Stimulated activated CD8-positive, alpha-beta memory T cell treated with anti-CD3 and anti-CD28 coated beads, Interleukin-15, amount 100 ng/mL, for 4 hours (primary cell): Measurements from ENCODE around the gene NKX2-3.

Experiments used
- DNase-seq, 2 donors: peaks; one replicate each; pipeline ENCODE4 v3.0.0-alpha.2; 2020; ENCODE audit warnings: low read depth in 2 of 2

Gene NKX2-3

GRCh38 chr10:99526861-99527504, 5.8 kb upstream of the NKX2-3 start:
- no peak for DNase-seq

DNA sequence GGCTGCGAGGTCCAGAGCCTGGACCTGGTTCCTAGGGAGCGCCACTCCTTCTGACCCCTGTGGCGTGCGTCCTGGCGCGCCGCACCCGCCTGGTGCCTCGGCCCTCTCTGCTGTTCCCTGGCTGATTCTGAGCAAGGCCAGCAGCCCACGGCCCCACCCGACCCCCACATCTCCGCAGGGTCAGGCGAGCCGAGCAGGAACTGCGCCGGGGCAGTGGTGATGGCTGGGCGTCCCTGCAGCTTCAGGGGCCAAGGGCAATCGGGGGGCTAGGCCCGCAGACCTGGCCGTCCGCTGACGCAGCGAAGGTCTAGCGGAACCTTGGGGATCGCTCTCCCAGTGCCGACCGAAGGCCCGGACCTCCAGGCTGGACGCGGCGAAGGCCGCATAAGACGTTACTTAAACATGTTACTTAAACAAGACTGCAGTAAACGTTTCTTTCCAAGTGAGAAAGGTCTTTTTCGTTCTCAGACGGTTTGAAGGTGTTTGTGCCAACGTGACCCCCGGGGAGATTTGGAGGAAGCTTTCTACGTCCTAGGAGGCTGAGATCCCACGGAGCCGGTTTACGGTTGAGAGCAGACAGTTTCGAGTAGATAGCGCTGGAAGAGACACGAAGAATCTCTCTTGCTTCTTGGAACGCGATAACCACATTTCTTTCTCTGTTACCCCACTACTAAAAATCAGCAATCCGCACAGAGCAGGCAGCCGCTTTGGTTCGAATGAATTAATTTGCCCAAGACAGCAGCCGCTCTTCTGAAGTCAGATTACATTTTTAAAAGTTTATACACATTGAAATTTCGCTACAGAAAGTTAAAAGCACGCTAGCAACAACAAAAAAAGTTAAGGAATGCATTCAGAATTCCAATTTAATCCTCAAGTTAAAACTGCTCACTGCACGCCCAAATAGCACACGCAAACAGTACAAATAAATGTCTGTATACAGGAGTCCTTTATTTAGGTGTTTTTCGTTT, 4.9 kb upstream of the NKX2-3 start:
- DNase-seq: no peak

DNA sequence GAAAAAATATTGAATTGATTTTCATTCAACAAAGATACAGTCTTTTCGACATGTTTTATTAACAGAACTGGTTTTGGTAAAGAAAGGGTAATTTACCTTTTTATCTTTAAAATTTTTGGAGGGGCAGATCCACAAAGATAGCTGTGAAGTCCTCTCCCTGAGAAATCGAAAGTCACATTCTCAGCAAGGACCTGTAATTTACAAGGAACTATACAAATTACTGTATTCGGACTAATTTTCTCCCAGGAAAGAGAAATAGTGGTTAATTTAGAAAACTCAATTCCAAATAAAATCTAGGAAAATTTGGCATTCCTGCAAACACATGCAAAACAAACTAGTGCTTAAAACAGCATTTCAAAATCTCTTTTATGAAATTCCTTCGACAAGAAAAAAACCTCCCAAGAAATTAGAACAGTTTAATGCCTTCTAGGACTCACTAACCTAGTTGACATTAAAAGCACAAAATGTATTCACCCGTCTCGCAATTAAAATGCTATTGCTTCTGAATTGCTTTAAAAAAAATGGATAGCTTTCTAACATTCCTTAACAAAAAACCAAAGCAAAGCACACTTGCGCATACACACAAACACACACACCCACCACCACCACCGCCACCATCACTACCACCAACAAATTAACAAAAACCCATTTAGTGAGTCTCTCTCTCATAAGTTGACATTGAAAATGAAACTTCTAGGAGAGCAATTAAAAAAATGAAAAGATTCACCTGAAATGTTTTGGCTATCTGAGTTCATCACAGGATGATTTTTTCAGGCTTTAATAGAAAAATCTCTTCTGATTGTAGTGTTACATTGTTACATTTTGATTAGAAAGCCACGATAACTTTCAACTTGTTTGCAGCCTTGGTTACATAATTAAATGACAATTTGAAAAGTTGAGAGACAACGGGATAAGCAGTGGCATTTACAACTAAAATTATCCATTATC, 4.0 kb upstream of the NKX2-3 start:
- DNase-seq: no peak

- DNase-seq: no peak
These were observed 3.1 kb upstream of the NKX2-3 start for GRCh38 chr10:99529591-99530107.

- no peak for DNase-seq
These were observed 2.4 kb upstream of the NKX2-3 start for GRCh38 chr10:99530108-99531025.

GRCh38 chr10:99531026-99531695, 1.6 kb upstream of the NKX2-3 start:
- DNase-seq: no peak

- DNase-seq: no peak
These were observed 797 bp upstream of the NKX2-3 start for GRCh38 chr10:99531696-99532593.

GRCh38 chr10:99533496-99534449, 1.0 kb downstream of the NKX2-3 start:
- no peak for DNase-seq

- no peak for DNase-seq
These were observed 1.8 kb downstream of the NKX2-3 start for GRCh38 chr10:99534450-99534938.

DNA sequence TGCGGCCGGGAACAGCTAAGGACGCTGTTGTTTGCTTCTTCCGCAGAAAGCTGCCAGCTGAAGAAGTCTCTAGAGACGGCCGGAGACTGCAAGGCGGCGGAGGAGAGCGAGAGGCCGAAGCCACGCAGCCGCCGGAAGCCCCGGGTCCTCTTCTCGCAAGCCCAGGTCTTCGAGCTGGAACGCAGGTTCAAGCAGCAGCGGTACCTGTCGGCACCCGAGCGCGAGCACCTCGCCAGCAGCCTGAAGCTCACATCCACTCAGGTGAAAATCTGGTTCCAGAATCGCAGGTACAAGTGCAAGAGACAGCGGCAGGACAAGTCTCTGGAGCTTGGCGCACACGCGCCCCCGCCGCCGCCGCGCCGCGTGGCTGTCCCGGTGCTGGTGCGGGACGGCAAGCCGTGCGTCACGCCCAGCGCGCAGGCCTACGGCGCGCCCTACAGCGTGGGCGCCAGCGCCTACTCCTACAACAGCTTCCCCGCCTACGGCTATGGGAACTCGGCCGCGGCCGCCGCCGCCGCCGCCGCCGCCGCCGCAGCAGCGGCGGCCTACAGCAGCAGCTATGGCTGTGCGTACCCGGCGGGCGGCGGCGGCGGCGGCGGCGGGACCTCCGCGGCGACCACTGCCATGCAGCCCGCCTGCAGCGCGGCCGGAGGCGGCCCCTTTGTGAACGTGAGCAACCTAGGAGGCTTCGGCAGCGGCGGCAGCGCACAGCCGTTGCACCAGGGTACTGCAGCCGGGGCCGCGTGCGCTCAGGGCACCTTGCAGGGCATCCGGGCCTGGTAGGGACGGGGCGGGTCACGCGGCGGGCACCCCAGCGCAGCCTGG, 2.4 kb downstream of the NKX2-3 start:
- no peak for DNase-seq

GRCh38 chr10:99535764-99536337, 3.1 kb downstream of the NKX2-3 start:
- no peak for DNase-seq

DNA sequence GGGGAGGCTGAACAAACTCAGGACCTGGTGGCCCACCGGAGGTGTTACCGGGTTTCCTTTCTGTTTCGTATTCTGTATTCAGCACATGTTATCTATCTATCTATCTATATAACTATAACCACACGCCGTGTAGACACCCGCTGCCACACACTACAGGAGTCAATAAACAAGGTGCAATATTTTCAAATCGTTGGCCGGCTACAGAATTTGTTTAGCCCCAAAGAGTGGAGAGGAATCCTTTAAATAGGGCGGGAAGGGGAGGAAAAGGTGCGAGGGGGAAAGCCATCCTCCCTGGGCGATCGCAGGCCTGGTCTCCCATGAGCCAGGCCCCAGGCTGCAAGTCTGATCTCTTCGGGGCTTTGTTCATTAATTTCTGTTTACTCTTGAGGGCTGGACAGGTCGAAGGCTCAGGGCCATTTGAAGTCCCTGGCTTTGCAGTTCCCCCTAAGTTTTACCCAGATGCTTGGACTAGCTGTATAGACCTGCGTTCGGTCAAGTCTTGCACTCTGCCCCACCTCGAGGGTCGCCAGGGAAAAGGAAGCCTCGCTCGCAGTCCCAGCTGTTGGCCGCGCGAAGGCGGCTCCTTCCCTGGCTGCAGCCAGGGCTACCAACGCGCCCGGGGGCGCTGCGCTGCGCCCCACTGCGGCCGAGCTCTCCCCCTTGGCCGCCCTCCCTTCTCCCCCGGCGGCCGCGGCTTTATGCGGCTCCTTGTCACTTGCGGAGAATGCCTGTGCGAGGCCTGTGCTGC, 3.8 kb downstream of the NKX2-3 start:
- DNase-seq: no peak

- no peak for DNase-seq
These were observed 4.6 kb downstream of the NKX2-3 start for GRCh38 chr10:99537086-99537988.
